K562 (cell line): Measurements from ENCODE around the gene SRMS. TPM values are rescaled to one million over a fixed set of nuclear protein-coding genes. Genes with fewer than 3 reads are reported as not detected.

ENCODE experiments used
- ATAC-seq: fragments of 200-7000 bp; cut with Tn5 transposase; 3 replicates; pipeline ENCODE4 v1.9.1; 2020; ENCODE audit warnings: moderate library complexity
- BruUV-seq: library from RNA; stranded (reverse); fragments of 400-500 nt; replicated peaks from 2 replicates; lab custom pipeline; 2021; lab: Mats Ljungman, UMichigan
- CTCF ChIA-PET: fragments of 300-600 bp; formaldehyde crosslinking; extraction: SDS; loops from one replicate; lab custom pipeline; 2021; ENCODE audit warnings: low intra/inter-chr PET ratio; lab: Yijun Ruan, JAX
- POLR2A ChIA-PET: fragments of 300-600, 350-650 bp; sonication (Branson Sonifier 250); formaldehyde crosslinking; extraction: SDS; loops from one replicate; lab custom pipeline; 2021; ENCODE audit warnings: antibody characterized with exemption, inconsistent platforms; lab: Yijun Ruan, JAX
- DNase-seq, 4 experiments: peaks; one replicate each; pipeline versions ENCODE4 v3.0.0 to v3.0.0-alpha.2; 2011 to 2018; ENCODE audit warnings: low spot score in 3 of 4, mixed read lengths in 3 of 4; ENCODE audit errors: extremely low read depth in 1 of 4
- FAIRE-seq: peaks from 2 replicates; lab custom pipeline; 2011; peaks lifted over from hg19 to GRCh38; lab: Jason Lieb, UNC
- H2AFZ ChIP-seq: 2 replicates; pipeline ENCODE4 v1.6.0; 2011; ENCODE audit warnings: low read depth, low read length, control low read depth, inconsistent platforms
- H3K27ac ChIP-seq: fragments of 200-600 bp; 3 replicates; pipeline ENCODE4 v1.8.0; 2011; ENCODE audit warnings: low read depth, mild to moderate bottlenecking, control low read depth, inconsistent platforms, low read length, moderate library complexity, mixed read lengths; ENCODE audit errors: extremely low read depth
- H3K27me3 ChIP-seq, 2 experiments: fragments of 300-600 bp in 1 of 2; 2 replicates in 1 of 2; 3 replicates in 1 of 2; pipeline versions ENCODE4 v1.6.0 to v1.8.0; 2011; ENCODE audit warnings: inconsistent platforms in 2 of 2, low read length in 2 of 2, mild to moderate bottlenecking in 1 of 2, mixed read lengths in 1 of 2, moderate library complexity in 1 of 2; ENCODE audit not compliant: control insufficient read depth in 2 of 2, insufficient read depth in 2 of 2
- H3K36me3 ChIP-seq: fragments of 300-600 bp; 3 replicates; pipeline ENCODE4 v1.8.0; 2011; ENCODE audit warnings: mild to moderate bottlenecking, low read length, inconsistent platforms; ENCODE audit not compliant: control insufficient read depth, insufficient read depth
- H3K4me1 ChIP-seq, 2 experiments: fragments of 200-600 bp in 1 of 2; replicated peaks in 1 of 2; 2 replicates in 1 of 2; 3 replicates in 1 of 2; pipeline versions ENCODE4 v1.5.1 to v1.8.0; 2011; ENCODE audit warnings: inconsistent platforms in 2 of 2, low read length in 2 of 2, mild to moderate bottlenecking in 1 of 2, mixed read lengths in 1 of 2, moderate library complexity in 1 of 2; ENCODE audit not compliant: control insufficient read depth in 2 of 2, insufficient read depth in 2 of 2
- H3K4me2 ChIP-seq: 2 replicates; pipeline ENCODE4 v1.6.1; 2011; ENCODE audit warnings: low read length, control low read depth, inconsistent platforms, mixed read lengths; ENCODE audit not compliant: insufficient read depth
- H3K4me3 ChIP-seq: fragments of 200-600 bp; sonication (generic), shearing (Covaris generic); 2 replicates; pipeline ENCODE4 v1.5.1; 2016; ENCODE audit warnings: control low read depth, inconsistent platforms
- H3K79me2 ChIP-seq: fragments of 200-600 bp; 3 replicates; pipeline ENCODE4 v1.8.0; 2011; ENCODE audit warnings: low read length, inconsistent platforms; ENCODE audit not compliant: control insufficient read depth, insufficient read depth
- H3K9ac ChIP-seq, 2 experiments: 2 replicates each; pipeline versions ENCODE4 v1.6.0 to v1.6.1; 2011; ENCODE audit warnings: low read depth in 2 of 2, low read length in 2 of 2, control low read depth in 1 of 2, inconsistent platforms in 1 of 2, mild to moderate bottlenecking in 1 of 2, mixed read lengths in 1 of 2; ENCODE audit not compliant: insufficient read depth in 1 of 2
- H3K9me1 ChIP-seq: one replicate; pipeline ENCODE4 v1.6.0; 2011; ENCODE audit warnings: inconsistent platforms, mild to moderate bottlenecking, low read length, moderate library complexity; ENCODE audit not compliant: control insufficient read depth, insufficient read depth
- H3K9me3 ChIP-seq: replicated peaks from 2 replicates; pipeline ENCODE4 v1.5.1; 2011; ENCODE audit warnings: low read depth, low read length, inconsistent platforms; ENCODE audit not compliant: control insufficient read depth, insufficient read depth
- H4K20me1 ChIP-seq: replicated peaks from 2 replicates; pipeline ENCODE4 v1.6.1; 2011; ENCODE audit warnings: low read length, inconsistent platforms, mixed read lengths; ENCODE audit not compliant: control insufficient read depth, insufficient read depth
- RAD21 ChIP-seq, 2 experiments: fragments of 250-450 bp in 1 of 2; fragments of 450-650 bp in 1 of 2; sonication (Bioruptor Pico) in 1 of 2; formaldehyde crosslinking in 1 of 2; IDR thresholded peaks in 1 of 2; conservative IDR thresholded peaks in 1 of 2; 2 replicates each; pipeline versions ENCODE4 v1.4.0 to v1.8.0; 2020 to 2022; ENCODE audit warnings: mild to moderate bottlenecking in 2 of 2, moderate library complexity in 1 of 2
- WGBS: fragments of 100-300 bp; shearing (Covaris generic); methylation state at CpG from one replicate; pipeline ENCODE4 v1.1.6; 2016; ENCODE audit warnings: low coverage, mixed read lengths; ENCODE audit not compliant: insufficient coverage; ENCODE audit errors: missing lambda C conversion rate; 5-methylcytosine and 5-hydroxymethylcytosine counted together
- in situ Hi-C: fragments of 300-500 bp; cut with MboI; formaldehyde crosslinking; loops from 4 replicates; pipeline ENCODE4 v1.15.0; 2018; ENCODE audit warnings: inconsistent platforms, mixed read lengths
- intact Hi-C: fragments of 100-400 bp; cut with micrococcal nuclease; formaldehyde crosslinking; loops from 2 replicates; pipeline ENCODE4 v1.14.2; 2022
- polyA plus RNA-seq, 8 experiments: library from polyadenylated mRNA; depleted of rRNA in 4 of 8; stranded (reverse) in 5 of 8; unstranded in 3 of 8; fragments of >200 nt; fragmentation: Nextera tagmentation in 2 of 8; fragmentation: Illumina TruSeq in 1 of 8; extraction: Ambion mirVana in 2 of 8; extraction: Trizol in 1 of 8; gene quantifications; 2 replicates each; pipeline versions ENCODE4 v1.2.1 to v1.2.3, GENCODE V29; 2011 to 2014; ENCODE audit warnings: inconsistent platforms in 1 of 8, missing spikeins in 1 of 8
- total RNA-seq, 7 experiments: library from RNA; depleted of rRNA in 6 of 7; stranded (reverse); fragments of >200 nt in 6 of 7; fragmentation: Illumina TruSeq in 2 of 7; extraction: Trizol in 2 of 7; gene quantifications; 2 replicates each; pipeline versions ENCODE4 v1.2.1 to v1.2.3, GENCODE V29; 2011 to 2021; ENCODE audit warnings: low replicate concordance in 1 of 7

SRMS gene
- total and polyA plus RNA-seq, 9 of the 15 experiments (the other 6 are each of a cell fraction or from before 2014, with no cell fraction given), result 0.07 TPM; not detected in 8

DNA sequence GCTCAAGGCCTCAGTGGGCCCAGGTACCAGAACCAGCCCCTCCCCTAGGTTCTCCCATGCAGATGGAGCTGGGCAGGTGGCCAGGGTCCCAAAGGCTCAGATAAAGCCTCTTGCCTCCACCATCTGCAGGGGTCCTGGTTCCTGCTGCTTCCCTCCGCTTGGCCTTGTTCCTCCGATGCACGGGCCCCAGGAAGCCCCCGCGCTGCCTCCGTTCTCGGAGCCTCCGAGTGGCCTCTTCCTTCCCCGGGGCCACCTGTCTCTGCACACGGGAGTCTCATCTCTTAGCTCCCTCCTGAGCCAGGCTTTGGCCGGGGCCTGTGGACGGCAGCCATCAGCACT is 8.5 kb downstream of the SRMS start:
- Histone ChIP-seq H3K79me2 (no peaks in the 10 kb centered on the region), H3K4me1 (peaks cover 6 to 91% of the 10 kb centered on the region in 2 experiments; a peak in 4 of 5 replicates), H4K20me1 (peaks cover 3% of the 10 kb centered on the region), H3K27me3 (peaks cover 0 to 22% of the 10 kb centered on the region in 2 experiments; a peak in 2 of 5 replicates), H3K27ac (no peak overlapping the region), H3K4me2 (no peak overlapping the region), H3K9me1 (no peaks in the 10 kb centered on the region), H2AFZ (no peak overlapping the region), H3K36me3 (no peaks in the 10 kb centered on the region), H3K9me3 (no peaks in the 10 kb centered on the region), H3K9ac (no peak overlapping the region), H3K4me3 (no peak overlapping the region)
- WGBS, result 51% methylated on average over 8 of the region's 12 CpGs
- DNase-seq (no peak), ATAC-seq (no peak), FAIRE-seq (no peak)
- CTCF ChIA-PET, result interaction anchor here (0.6 to 3.4 kb wide), 2 partner anchors 435 to 747 kb away, joined by 3 to 25 read pairs; no protein-coding TSS in a partner anchor
- POLR2A ChIA-PET, result interaction anchor here (0.5 to 1.1 kb wide), 5 partner anchors 16 to 526 kb away, joined by 3 to 6 read pairs (median 3); partner anchors contain the start of gene PRPF6
- in situ Hi-C loops, result no loop called here
- TF ChIP-seq RAD21 (CRISPR knock-in tag; conservative IDR thresholded peaks at IDR 0.05 in 1 of 2, IDR thresholded peaks at IDR 0.05 in 1 of 2), result no peak
- intact Hi-C loops, result loop anchor here (2.0 to 10.0 kb wide), 4 partner anchors 116 to 498 kb away; partner anchors contain the start of genes ARFRP1, C20orf204, RTEL1 and STMN3
- BruUV-seq, result no TSS peak
